Parathyroid adenoma (tissue), 2 donors: ENCODE results near the gene GOLGA6L7.
"Not testable (repeated sequence)": the region's sequence is repeated elsewhere in the genome, so short reads cannot be mapped to it uniquely, and the experiment has no call there.

Source experiments
- H2AFZ ChIP-seq: fragments of 300-600 bp; sonication (generic); one replicate; pipeline ENCODE4 v1.7.0; 2017; ENCODE audit warnings: antibody characterized with exemption, mild to moderate bottlenecking
- H3K27ac ChIP-seq: fragments of 300-600 bp; sonication (generic); one replicate; pipeline ENCODE4 v1.7.0; 2017
- H3K27me3 ChIP-seq: fragments of 300-600 bp; sonication (generic); one replicate; pipeline ENCODE4 v1.7.0; 2017; ENCODE audit warnings: low read length; ENCODE audit not compliant: control insufficient read depth, insufficient read depth
- H3K36me3 ChIP-seq: fragments of 300-600 bp; sonication (generic); one replicate; pipeline ENCODE4 v1.7.0; 2017; ENCODE audit warnings: low read length; ENCODE audit not compliant: control insufficient read depth, insufficient read depth
- H3K4me1 ChIP-seq: fragments of 300-600 bp; sonication (generic); one replicate; pipeline ENCODE4 v1.7.0; 2017; ENCODE audit warnings: control low read depth
- H3K4me2 ChIP-seq: fragments of 300-600 bp; sonication (generic); one replicate; pipeline ENCODE4 v1.7.0; 2017; ENCODE audit warnings: low read length
- H3K4me3 ChIP-seq: fragments of 300-600 bp; sonication (generic); one replicate; pipeline ENCODE4 v1.7.0; 2017; ENCODE audit warnings: low read depth, low read length
- H3K79me2 ChIP-seq: fragments of 300-600 bp; sonication (generic); one replicate; pipeline ENCODE4 v1.7.0; 2017; ENCODE audit warnings: control low read depth
- H3K9ac ChIP-seq: fragments of 300-600 bp; sonication (generic); one replicate; pipeline ENCODE4 v1.7.0; 2017; ENCODE audit warnings: mild to moderate bottlenecking
- H3K9me3 ChIP-seq: fragments of 300-600 bp; sonication (generic); one replicate; pipeline ENCODE4 v1.7.0; 2017; ENCODE audit warnings: low read length; ENCODE audit not compliant: control insufficient read depth
- CTCF ChIP-seq: fragments of 300-600 bp; sonication (generic); IDR thresholded peaks from one replicate; pipeline ENCODE4 v1.7.0; 2017; ENCODE audit warnings: antibody characterized with exemption, mild to moderate bottlenecking
- donor health status: primary hyperparathyroidism.

Gene GOLGA6L7

GRCh38 chr15:28848521-28848920 lies at the start of gene GOLGA6L7:
Gene GOLGA6L7, minus strand, starts transcription at chr15:28848644. Its CDS starts 95 bp downstream, at chr15:28848549.
- H3K9ac ChIP-seq, H3K4me2 ChIP-seq, H3K4me3 ChIP-seq, H2AFZ ChIP-seq, H3K4me1 ChIP-seq, H3K79me2 ChIP-seq, H3K9me3 ChIP-seq, H3K36me3 ChIP-seq, H3K27ac ChIP-seq, H3K27me3 ChIP-seq: not testable (repeated sequence)

DNA sequence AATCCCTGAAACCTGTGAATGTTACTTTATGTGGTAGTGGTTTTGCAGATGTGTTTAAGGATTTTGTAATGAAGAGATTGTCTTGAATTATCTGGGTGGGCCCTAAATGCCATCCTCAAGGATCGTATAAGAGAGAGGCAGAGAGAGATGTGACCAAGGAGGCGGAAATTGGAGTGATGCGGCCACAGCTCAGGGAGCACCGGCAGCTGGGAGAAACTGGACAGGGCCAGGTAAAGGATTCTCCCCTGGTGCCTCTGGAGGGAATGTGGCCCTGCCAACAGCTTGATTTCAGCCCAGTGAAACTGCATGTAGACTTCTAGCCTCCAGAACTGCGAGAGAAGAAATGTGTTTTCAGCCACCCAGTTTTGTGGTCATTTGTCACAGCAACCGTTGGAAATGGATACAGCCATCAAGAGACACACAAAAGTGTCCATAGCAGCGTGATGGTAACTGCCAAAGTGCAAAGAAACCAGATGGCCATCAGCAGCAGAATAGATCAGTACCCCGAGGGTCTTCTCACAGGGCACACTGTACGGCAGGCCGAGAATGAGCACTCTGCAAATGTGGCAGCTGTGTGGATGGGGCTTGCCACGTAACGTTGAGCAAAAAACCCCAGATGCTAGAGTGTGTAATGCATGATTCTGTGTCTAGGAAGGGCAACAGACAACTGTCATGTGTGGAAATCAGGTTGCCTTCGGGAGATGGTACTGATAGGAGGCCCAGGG lies 49.6 kb upstream of the GOLGA6L7 start:
- no peak overlapping the region for H3K4me2 ChIP-seq
- H3K9me3 ChIP-seq, result no peaks in the 10 kb centered on the region
- H3K9ac ChIP-seq, result no peak overlapping the region
- H3K27me3 ChIP-seq, result no peaks in the 10 kb centered on the region
- H3K36me3 ChIP-seq, result no peaks in the 10 kb centered on the region
- no peak for TF ChIP-seq CTCF
- H3K4me1 ChIP-seq, result no peaks in the 10 kb centered on the region
- no peak overlapping the region for H3K4me3 ChIP-seq
- no peak overlapping the region for H2AFZ ChIP-seq
- H3K27ac ChIP-seq, result no peak overlapping the region
- no peaks in the 10 kb centered on the region for H3K79me2 ChIP-seq

- no peak for TF ChIP-seq CTCF
- H3K27me3 ChIP-seq, result no peaks in the 10 kb centered on the region
- no peaks in the 10 kb centered on the region for H3K9me3 ChIP-seq
- no peaks in the 10 kb centered on the region for H3K36me3 ChIP-seq
- H3K9ac ChIP-seq, result no peak overlapping the region
- no peaks in the 10 kb centered on the region for H3K4me1 ChIP-seq
- no peak overlapping the region for H2AFZ ChIP-seq
- H3K27ac ChIP-seq, result no peak overlapping the region
- H3K4me3 ChIP-seq, result no peak overlapping the region
- no peaks in the 10 kb centered on the region for H3K79me2 ChIP-seq
- no peak overlapping the region for H3K4me2 ChIP-seq
Measured at GRCh38 chr15:28896951-28897350, 48.5 kb upstream of the GOLGA6L7 start.

GRCh38 chr15:28895566-28895965 lies 47.1 kb upstream of the GOLGA6L7 start:
- Histone ChIP-seq H3K27ac (no peak overlapping the region), H3K9me3 (no peaks in the 10 kb centered on the region), H3K4me3 (no peak overlapping the region), H2AFZ (no peak overlapping the region), H3K9ac (no peak overlapping the region), H3K79me2 (no peaks in the 10 kb centered on the region), H3K4me1 (no peaks in the 10 kb centered on the region), H3K4me2 (no peak overlapping the region), H3K27me3 (no peaks in the 10 kb centered on the region), H3K36me3 (no peaks in the 10 kb centered on the region)
- TF ChIP-seq CTCF, result no peak

GRCh38 chr15:28895146-28895545 lies 46.7 kb upstream of the GOLGA6L7 start:
- Histone ChIP-seq H2AFZ (no peak overlapping the region), H3K9ac (no peak overlapping the region), H3K9me3 (no peaks in the 10 kb centered on the region), H3K27ac (no peak overlapping the region), H3K4me1 (no peaks in the 10 kb centered on the region), H3K4me3 (no peak overlapping the region), H3K36me3 (no peaks in the 10 kb centered on the region), H3K27me3 (no peaks in the 10 kb centered on the region), H3K79me2 (no peaks in the 10 kb centered on the region), H3K4me2 (no peak overlapping the region)
- TF ChIP-seq CTCF, result no peak
